ENCODE results near the gene GMCL1. TPM values are rescaled to one million over a fixed set of nuclear protein-coding genes. Genes with fewer than 3 reads are reported as not detected.

Gene GMCL1
- 11.7 and 15.3 TPM in 2 replicates for total RNA-seq

GRCh38 chr2:69829256-69830044 lies at the start of gene GMCL1:
Gene GMCL1, plus strand, starts transcription at chr2:69829660. Its CDS starts 233 bp downstream, at chr2:69829893.

GRCh38 chr2:69893684-69894551 lies 64.5 kb downstream of the GMCL1 start, which contains the start of gene SNRNP27:
Gene SNRNP27, plus strand, starts transcription at chr2:69893956. Its CDS starts 29 bp downstream, at chr2:69893985.

GRCh38 chr2:69914950-69915945 lies 85.8 kb downstream of the GMCL1 start, which contains the start of gene MXD1:
Gene MXD1, plus strand, starts transcription at chr2:69915109. Its CDS starts 222 bp downstream, at chr2:69915331.

Other genes starting within 250 kb of the GMCL1 start
- 50.5 and 59.4 TPM in 2 replicates for gene AAK1, start 185.9 kb upstream of the GMCL1 start, total RNA-seq
- gene ANXA4, start 87.5 kb upstream of the GMCL1 start, total RNA-seq: 56.0 and 67.2 TPM in 2 replicates
- 19.4 and 27.4 TPM in 2 replicates for gene SNRNP27, start 64.3 kb downstream of the GMCL1 start, total RNA-seq
- 6.9 and 11.5 TPM in 2 replicates for gene MXD1, start 85.4 kb downstream of the GMCL1 start, total RNA-seq
- gene ASPRV1, start 132.0 kb downstream of the GMCL1 start, total RNA-seq: 0.33 and 0.46 TPM in 2 replicates

Data from smooth muscle cell of the pulmonary artery (primary cell).